Endodermal cell (in vitro differentiated cells): ENCODE results near the gene PAX8. TPM values are rescaled to one million over a fixed set of nuclear protein-coding genes. Genes with fewer than 3 reads are reported as not detected.
"Not testable (repeated sequence)": the region's sequence is repeated elsewhere in the genome, so short reads cannot be mapped to it uniquely, and the experiment has no call there.

ENCODE experiments used
- DNase-seq: peaks from one replicate; pipeline ENCODE4 v3.0.0-alpha.2; 2017
- H3K27ac ChIP-seq: 2 replicates; pipeline ENCODE4 v1.5.1; 2013; ENCODE audit warnings: mild to moderate bottlenecking, low read depth, low read length, moderate library complexity
- H3K27me3 ChIP-seq: 2 replicates; pipeline ENCODE4 v1.6.1; 2013; ENCODE audit warnings: mild to moderate bottlenecking, low read length, moderate library complexity; ENCODE audit not compliant: insufficient read depth, control insufficient read depth, poor library complexity, severe bottlenecking
- H3K36me3 ChIP-seq: 2 replicates; pipeline ENCODE4 v1.7.0; 2013; ENCODE audit warnings: mild to moderate bottlenecking, low read length, moderate library complexity; ENCODE audit not compliant: control insufficient read depth, insufficient read depth
- H3K4me1 ChIP-seq: one replicate; pipeline ENCODE4 v1.7.0; 2013; ENCODE audit warnings: low read length; ENCODE audit not compliant: control insufficient read depth, insufficient read depth
- H3K4me3 ChIP-seq: 2 replicates; pipeline ENCODE4 v1.5.1; 2013; ENCODE audit warnings: mild to moderate bottlenecking, low read length, moderate library complexity
- H3K9ac ChIP-seq: 2 replicates; pipeline ENCODE4 v1.6.1; 2013; ENCODE audit warnings: mild to moderate bottlenecking, low read length, moderate library complexity; ENCODE audit not compliant: poor library complexity, severe bottlenecking; ENCODE audit errors: extremely low read depth
- H3K9me3 ChIP-seq: 2 replicates; pipeline ENCODE4 v1.6.1; 2013; ENCODE audit warnings: mild to moderate bottlenecking, low read length, moderate library complexity; ENCODE audit not compliant: control insufficient read depth
- H3K27ac Mint-ChIP-seq: 2 replicates; pipeline ENCODE4 v1.8.0; 2020; ENCODE audit warnings: mixed read lengths
- H3K27me3 Mint-ChIP-seq: 2 replicates; pipeline ENCODE4 v1.8.0; 2021; ENCODE audit warnings: mild to moderate bottlenecking, mixed read lengths; ENCODE audit not compliant: insufficient read depth
- H3K36me3 Mint-ChIP-seq: 2 replicates; pipeline ENCODE4 v1.8.0; 2020; ENCODE audit warnings: low read depth, mixed read lengths
- H3K4me1 Mint-ChIP-seq: 2 replicates; pipeline ENCODE4 v1.8.0; 2020; ENCODE audit warnings: mixed read lengths
- H3K4me3 Mint-ChIP-seq: 2 replicates; pipeline ENCODE4 v1.8.0; 2020; ENCODE audit warnings: mild to moderate bottlenecking, moderate library complexity, mixed read lengths
- H3K9me3 Mint-ChIP-seq: 2 replicates; pipeline ENCODE4 v1.8.0; 2020; ENCODE audit warnings: mild to moderate bottlenecking, mixed read lengths
- CTCF ChIP-seq: fragments of 200-600 bp; sonication (generic); conservative IDR thresholded peaks from 2 replicates; pipeline ENCODE4 v1.5.0; 2021; ENCODE audit warnings: antibody characterized with exemption, mild to moderate bottlenecking
- WGBS, 2 experiments: methylation state at CpG; one replicate each; pipeline versions ENCODE4 v1.1.5 to v1.1.7; 2013; ENCODE audit warnings: missing lambda C conversion rate in 2 of 2, mixed read lengths in 1 of 2; ENCODE audit not compliant: insufficient coverage in 1 of 2, insufficient read length in 1 of 2; 5-methylcytosine and 5-hydroxymethylcytosine counted together
- total RNA-seq, 2 donors: library from RNA; stranded (reverse); fragmentation: NEBNext Ultra II Directional in 1 of 2; extraction: Animal tissue kit (Norgen Biotek cat#: 25700) in 1 of 2; gene quantifications; 2 replicates in 1 of 2; 3 replicates in 1 of 2; pipeline ENCODE4 v1.2.1, GENCODE V29; 2021

Gene PAX8
- total RNA-seq, 2 donors from 2014 or later = 0.09 to 0.11 TPM

- Histone ChIP-seq H3K4me1 (no peaks in the 10 kb centered on the region), H3K27me3 (peaks cover 74% of the 10 kb centered on the region), H3K4me3 (no peak overlapping the region), H3K36me3 (no peaks in the 10 kb centered on the region), H3K9me3 (no peaks in the 10 kb centered on the region), H3K27ac (no peak overlapping the region), H3K9ac (no peak overlapping the region)
- Mint-ChIP-seq H3K4me1 (peaks cover 6% of the 10 kb centered on the region), H3K4me3 (no peak overlapping the region), H3K36me3 (no peaks in the 10 kb centered on the region), H3K27me3 (peaks cover 56% of the 10 kb centered on the region), H3K9me3 (no peaks in the 10 kb centered on the region), H3K27ac (no peak overlapping the region)
- TF ChIP-seq CTCF = no peak
- WGBS, 2 experiments = 79 to 82% methylated on average over 2 of the region's 2 CpGs
- no peak for DNase-seq
Observed at GRCh38 chr2:113316085-113316484, 37.4 kb upstream of the PAX8 start.

GRCh38 chr2:113314663-113315062, 35.9 kb upstream of the PAX8 start:
- not testable (repeated sequence) for H3K4me1 ChIP-seq, H3K9ac ChIP-seq, H3K27ac Mint-ChIP-seq, H3K36me3 ChIP-seq, H3K36me3 Mint-ChIP-seq, H3K9me3 Mint-ChIP-seq, H3K9me3 ChIP-seq, H3K27ac ChIP-seq, H3K4me1 Mint-ChIP-seq, H3K4me3 ChIP-seq, H3K4me3 Mint-ChIP-seq, DNase-seq
- H3K27me3 ChIP-seq = peaks cover 60% of the 10 kb centered on the region
- H3K27me3 Mint-ChIP-seq = peaks cover 48% of the 10 kb centered on the region

- not testable (repeated sequence) for DNase-seq, H3K9me3 ChIP-seq, H3K36me3 ChIP-seq, H3K36me3 Mint-ChIP-seq, H3K27ac Mint-ChIP-seq, H3K4me3 ChIP-seq, H3K9me3 Mint-ChIP-seq, H3K4me1 ChIP-seq, H3K4me3 Mint-ChIP-seq, H3K9ac ChIP-seq, H3K27ac ChIP-seq, H3K4me1 Mint-ChIP-seq
- 73 to 95% methylated on average over 2 to 3 of the region's 3 CpGs for WGBS, 2 experiments
- H3K27me3 ChIP-seq = peaks cover 55% of the 10 kb centered on the region
- H3K27me3 Mint-ChIP-seq = peaks cover 52% of the 10 kb centered on the region
Observed at GRCh38 chr2:113314176-113314575, 35.5 kb upstream of the PAX8 start.

- H3K9me3 ChIP-seq, H3K4me1 Mint-ChIP-seq, H3K4me3 Mint-ChIP-seq, H3K4me3 ChIP-seq, H3K36me3 Mint-ChIP-seq, H3K9ac ChIP-seq, DNase-seq, H3K9me3 Mint-ChIP-seq, H3K27ac ChIP-seq, H3K27ac Mint-ChIP-seq, H3K4me1 ChIP-seq, H3K36me3 ChIP-seq: not testable (repeated sequence)
- no CpG with 5 or more reads among the region's 1 CpG for WGBS, 2 experiments
- peaks cover 44% of the 10 kb centered on the region for H3K27me3 ChIP-seq
- H3K27me3 Mint-ChIP-seq = peaks cover 64% of the 10 kb centered on the region
Observed at GRCh38 chr2:113311781-113312180, 33.1 kb upstream of the PAX8 start.
